Measurements from ENCODE around the gene HAGHL. TPM values are rescaled to one million over a fixed set of nuclear protein-coding genes. Genes with fewer than 3 reads are reported as not detected.
"Not testable (repeated sequence)": the region's sequence is repeated elsewhere in the genome, so short reads cannot be mapped to it uniquely, and the experiment has no call there.

HAGHL gene
- total RNA-seq, 4 donors from 2014 or later, result 4.5 to 6.3 (median 6.0) TPM

DNA sequence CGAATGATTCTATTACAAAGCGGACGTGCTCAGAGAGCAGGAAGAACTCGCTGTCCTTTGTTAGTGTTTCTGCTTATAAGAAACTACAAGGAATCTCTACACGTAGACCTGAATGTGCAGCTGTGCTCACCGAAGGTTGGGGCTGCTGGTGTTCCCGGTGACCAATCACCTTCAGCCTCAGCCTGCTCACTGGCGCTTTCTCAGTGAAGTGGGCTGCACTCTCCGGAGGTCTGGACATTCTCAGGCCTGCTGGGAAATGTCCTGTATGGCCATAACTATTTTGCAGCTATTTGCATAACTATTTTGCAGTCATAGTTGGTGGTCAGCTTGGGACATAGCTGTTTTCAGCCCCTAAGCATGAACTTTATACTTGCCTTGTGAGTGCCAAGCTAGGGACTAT is 23.6 kb downstream of the HAGHL start:
- TF ChIP-seq, protein P1, sequence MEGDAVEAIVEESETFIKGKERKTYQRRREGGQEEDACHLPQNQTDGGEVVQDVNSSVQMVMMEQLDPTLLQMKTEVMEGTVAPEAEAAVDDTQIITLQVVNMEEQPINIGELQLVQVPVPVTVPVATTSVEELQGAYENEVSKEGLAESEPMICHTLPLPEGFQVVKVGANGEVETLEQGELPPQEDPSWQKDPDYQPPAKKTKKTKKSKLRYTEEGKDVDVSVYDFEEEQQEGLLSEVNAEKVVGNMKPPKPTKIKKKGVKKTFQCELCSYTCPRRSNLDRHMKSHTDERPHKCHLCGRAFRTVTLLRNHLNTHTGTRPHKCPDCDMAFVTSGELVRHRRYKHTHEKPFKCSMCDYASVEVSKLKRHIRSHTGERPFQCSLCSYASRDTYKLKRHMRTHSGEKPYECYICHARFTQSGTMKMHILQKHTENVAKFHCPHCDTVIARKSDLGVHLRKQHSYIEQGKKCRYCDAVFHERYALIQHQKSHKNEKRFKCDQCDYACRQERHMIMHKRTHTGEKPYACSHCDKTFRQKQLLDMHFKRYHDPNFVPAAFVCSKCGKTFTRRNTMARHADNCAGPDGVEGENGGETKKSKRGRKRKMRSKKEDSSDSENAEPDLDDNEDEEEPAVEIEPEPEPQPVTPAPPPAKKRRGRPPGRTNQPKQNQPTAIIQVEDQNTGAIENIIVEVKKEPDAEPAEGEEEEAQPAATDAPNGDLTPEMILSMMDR (IDR thresholded peaks at IDR 0.05), result no peak
- no peak for TF ChIP-seq POLR2A (IDR thresholded peaks at IDR 0.05)
- DNase-seq (ENCODE audit: low spot score in 2 of 2), result no peak
- WGBS, 2 donors, result 81 to 87% methylated on average over 9 of the region's 9 CpGs
- H3K4me3 ChIP-seq (ENCODE audit: low read depth, poor library complexity, severe bottlenecking), result no peak overlapping the region
- intact Hi-C loops (cut with DNase I; ENCODE audit: low total_unique reads), result no loop called here

DNA sequence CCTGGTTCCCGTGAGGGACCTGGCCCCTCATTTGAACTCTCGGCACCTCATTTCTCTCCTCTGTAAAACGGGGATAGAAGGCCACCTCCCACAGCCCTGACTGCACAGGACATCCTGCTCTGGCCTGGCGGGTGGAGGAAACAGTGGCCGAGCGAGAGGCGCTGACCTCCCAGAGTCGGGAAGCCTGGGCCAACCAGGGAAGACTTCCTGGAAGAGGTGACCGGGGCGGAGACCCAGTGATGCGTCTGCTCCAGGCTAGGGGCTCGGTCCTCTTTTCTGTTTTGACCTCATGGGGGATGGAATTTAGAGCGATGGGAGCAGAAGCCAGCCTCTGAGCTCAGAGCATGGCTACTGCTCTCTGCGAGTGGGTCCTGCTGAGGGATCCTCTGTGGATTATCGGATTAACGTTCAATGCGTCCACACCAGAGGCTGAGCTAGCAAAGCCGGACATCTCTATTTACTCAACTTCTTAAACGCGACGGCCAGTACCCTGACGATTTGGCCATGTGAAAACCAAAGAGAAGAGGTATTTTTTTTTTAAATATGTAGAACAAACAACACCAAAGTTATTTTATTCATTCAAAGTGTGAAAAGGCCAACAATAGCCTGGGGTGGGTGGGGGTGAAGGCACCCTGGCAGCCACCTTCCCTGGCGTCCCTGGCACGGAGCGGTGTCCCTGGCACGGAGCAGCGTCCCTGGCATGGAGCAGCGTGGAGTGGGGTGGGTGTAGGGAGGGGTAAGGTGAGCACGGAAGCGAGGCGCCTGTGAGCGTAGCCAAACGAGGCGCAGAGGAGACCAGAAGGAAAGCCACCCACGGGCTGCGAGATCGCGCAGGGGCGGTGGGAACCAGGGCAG is 24.5 kb downstream of the HAGHL start:
- intact Hi-C loops (cut with DNase I; ENCODE audit: low total_unique reads), result no loop called here
- TF ChIP-seq, protein P1 (IDR thresholded peaks at IDR 0.05), result no peak
- no peak for TF ChIP-seq POLR2A (IDR thresholded peaks at IDR 0.05)
- WGBS, 2 donors, result 50 to 60% methylated on average over 39 of the region's 39 CpGs
- H3K4me3 ChIP-seq (ENCODE audit: low read depth, poor library complexity, severe bottlenecking), result no peak overlapping the region
- no peak for DNase-seq (ENCODE audit: low spot score in 2 of 2)

DNA sequence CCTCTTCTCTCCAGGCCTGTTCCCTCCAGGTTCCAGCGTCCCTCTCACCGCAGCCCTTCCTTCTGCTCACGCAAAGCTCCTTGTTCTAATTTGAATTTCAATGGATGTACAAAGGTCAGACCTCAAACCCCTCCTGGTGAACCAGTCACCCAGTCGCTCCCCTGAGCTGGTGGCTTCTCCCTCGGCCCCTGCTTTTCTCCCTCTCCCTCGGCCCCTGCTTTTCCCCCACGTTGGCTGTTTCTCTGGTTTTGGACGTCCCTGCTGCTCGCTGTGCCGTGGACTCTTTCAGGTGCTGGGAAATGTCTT is 25.1 kb downstream of the HAGHL start:
- TF ChIP-seq, protein P1 (IDR thresholded peaks at IDR 0.05), result no peak
- TF ChIP-seq POLR2A (IDR thresholded peaks at IDR 0.05), result no peak
- 24 to 29% methylated on average over 10 of the region's 10 CpGs for WGBS, 2 donors
- H3K4me3 ChIP-seq (ENCODE audit: low read depth, poor library complexity, severe bottlenecking), result no peak overlapping the region
- DNase-seq (ENCODE audit: low spot score in 2 of 2), result no peak
- intact Hi-C loops (cut with DNase I; ENCODE audit: low total_unique reads), result no loop called here

DNA sequence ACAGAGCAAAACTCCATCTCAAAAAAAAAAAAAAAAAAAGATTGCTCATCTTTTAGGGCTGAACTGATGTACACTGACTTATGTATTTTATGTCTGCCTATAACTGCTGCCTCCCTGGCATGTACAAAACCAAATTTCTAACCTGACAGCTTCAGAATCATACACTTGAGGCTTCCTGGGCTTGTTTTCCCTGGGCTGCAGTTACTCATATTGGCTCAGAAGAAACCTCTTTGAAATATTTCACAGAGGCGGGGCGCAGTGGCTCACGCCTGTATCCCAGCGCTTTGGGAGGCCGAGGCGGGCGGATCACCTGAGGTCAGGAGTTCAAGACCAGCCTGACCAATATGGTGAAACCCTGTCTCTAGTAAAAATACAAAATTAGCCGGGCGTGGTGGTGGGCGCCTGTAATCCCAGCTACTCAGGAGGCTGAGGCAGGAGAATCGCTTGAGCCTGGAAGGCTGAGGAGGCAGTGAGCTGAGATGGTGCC is 27.3 kb downstream of the HAGHL start:
- intact Hi-C loops (cut with DNase I; ENCODE audit: low total_unique reads); DNase-seq (ENCODE audit: low spot score in 2 of 2); H3K4me3 ChIP-seq (ENCODE audit: low read depth, poor library complexity, severe bottlenecking): not testable (repeated sequence)
- 80 to 84% methylated on average over 11 of the region's 11 CpGs for whole genome bisulfite sequencing, 2 donors

DNA sequence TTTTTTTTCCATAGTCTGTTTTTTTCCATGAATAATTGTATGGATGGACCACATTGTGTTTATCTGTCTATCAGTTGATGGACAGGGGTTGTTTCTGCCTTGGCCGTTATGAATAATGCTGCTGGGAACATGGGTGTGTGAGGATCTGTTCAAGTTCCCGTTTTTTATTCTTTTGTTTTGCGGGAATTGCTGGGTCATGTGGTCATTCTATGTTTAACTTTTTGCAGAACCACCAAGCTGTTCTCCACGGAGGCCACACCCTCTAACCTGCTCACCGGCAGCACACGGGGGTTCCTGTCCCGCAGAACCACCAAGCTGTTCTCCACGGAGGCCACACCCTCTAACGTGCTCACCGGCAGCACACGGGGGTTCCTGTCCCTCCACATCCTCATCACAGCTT is 27.8 kb downstream of the HAGHL start:
- no peak for TF ChIP-seq POLR2A (IDR thresholded peaks at IDR 0.05)
- TF ChIP-seq, protein P1 (IDR thresholded peaks at IDR 0.05), result no peak
- DNase-seq (ENCODE audit: low spot score in 2 of 2), result no peak
- 43 to 57% methylated on average over 11 of the region's 11 CpGs for WGBS, 2 donors
- intact Hi-C loops (cut with DNase I; ENCODE audit: low total_unique reads), result no loop called here
- H3K4me3 ChIP-seq (ENCODE audit: low read depth, poor library complexity, severe bottlenecking), result no peak overlapping the region

DNA sequence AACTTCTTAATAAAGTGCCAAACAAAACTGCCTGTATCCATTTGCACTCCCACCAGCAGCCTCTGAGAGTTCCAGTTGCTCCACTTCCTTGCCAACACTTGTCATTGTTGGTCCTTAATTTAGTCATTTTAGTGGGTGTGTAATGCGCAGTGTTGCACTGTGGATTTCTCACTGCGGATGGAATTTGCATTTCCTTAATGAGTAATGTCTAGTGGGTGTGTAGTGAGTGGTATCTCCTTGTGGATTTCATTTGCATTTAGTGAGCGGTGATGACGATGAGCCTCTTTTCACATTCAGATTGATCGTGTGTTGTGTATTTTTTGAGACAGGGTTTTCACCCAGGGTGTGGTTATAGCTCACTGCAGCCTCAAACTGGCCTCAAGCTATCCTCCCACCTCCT is 29.5 kb downstream of the HAGHL start:
- 88 to 93% methylated on average over 5 of the region's 5 CpGs for WGBS, 2 donors
- no peak for DNase-seq (ENCODE audit: low spot score in 2 of 2)
- H3K4me3 ChIP-seq (ENCODE audit: low read depth, poor library complexity, severe bottlenecking), result no peak overlapping the region
- no peak for TF ChIP-seq POLR2A (IDR thresholded peaks at IDR 0.05)
- TF ChIP-seq, protein P1 (IDR thresholded peaks at IDR 0.05), result no peak
- intact Hi-C loops (cut with DNase I; ENCODE audit: low total_unique reads), result no loop called here
